ENCODE measurements around the gene RAB3GAP2.

- TF ChIP-seq EZH2phosphoT487 (IDR thresholded peaks at IDR 0.05; ENCODE audit: borderline replicate concordance) (no peak), CTCF (conservative IDR thresholded peaks at IDR 0.05; ENCODE audit: low read length) (no peak)
Observed at GRCh38 chr1:220124542-220124941, 147.7 kb downstream of the RAB3GAP2 start.
